Measurements from ENCODE around the gene WDFY2. TPM values are rescaled to one million over a fixed set of nuclear protein-coding genes. Genes with fewer than 3 reads are reported as not detected.

WDFY2 gene
- total RNA-seq, 4 donors from 2014 or later, result 6.0 to 11.3 (median 9.7) TPM

- DNase-seq, result no peak
- no peaks in the 10 kb centered on the region for H3K4me1 ChIP-seq
- no peaks in the 10 kb centered on the region for H3K9me3 ChIP-seq
- H3K27ac ChIP-seq, result no peak overlapping the region
- H3K4me3 ChIP-seq, result no peak overlapping the region
- TF ChIP-seq POLR2A (IDR thresholded peaks at IDR 0.05), result no peak
- no peak for TF ChIP-seq CTCF (IDR thresholded peaks at IDR 0.05)
- no peaks in the 10 kb centered on the region for H3K27me3 ChIP-seq
- H3K36me3 ChIP-seq, result no peaks in the 10 kb centered on the region
These were observed 46.0 kb downstream of the WDFY2 start for GRCh38 chr13:51630288-51630615.

GRCh38 chr13:51632591-51633362 lies 48.5 kb downstream of the WDFY2 start:
- no peaks in the 10 kb centered on the region for H3K27me3 ChIP-seq
- H3K4me1 ChIP-seq, result no peaks in the 10 kb centered on the region
- TF ChIP-seq POLR2A (IDR thresholded peaks at IDR 0.05), result no peak
- TF ChIP-seq CTCF (IDR thresholded peaks at IDR 0.05), result no peak
- no peaks in the 10 kb centered on the region for H3K9me3 ChIP-seq
- no peaks in the 10 kb centered on the region for H3K36me3 ChIP-seq
- H3K27ac ChIP-seq, result no peak overlapping the region
- DNase-seq, result no peak
- no peak overlapping the region for H3K4me3 ChIP-seq

- H3K9me3 ChIP-seq, result no peaks in the 10 kb centered on the region
- H3K27me3 ChIP-seq, result no peaks in the 10 kb centered on the region
- H3K4me3 ChIP-seq, result no peak overlapping the region
- DNase-seq, result no peak
- no peaks in the 10 kb centered on the region for H3K4me1 ChIP-seq
- H3K27ac ChIP-seq, result no peak overlapping the region
- no peak for TF ChIP-seq CTCF (IDR thresholded peaks at IDR 0.05)
- no peak for TF ChIP-seq POLR2A (IDR thresholded peaks at IDR 0.05)
- H3K36me3 ChIP-seq, result no peaks in the 10 kb centered on the region
These were observed 51.0 kb downstream of the WDFY2 start for GRCh38 chr13:51635137-51635878.

GRCh38 chr13:51636349-51636890 lies 52.2 kb downstream of the WDFY2 start:
- Histone ChIP-seq H3K36me3 (no peaks in the 10 kb centered on the region), H3K27me3 (no peaks in the 10 kb centered on the region), H3K27ac (no peak overlapping the region), H3K4me1 (no peaks in the 10 kb centered on the region), H3K4me3 (no peak overlapping the region), H3K9me3 (no peaks in the 10 kb centered on the region)
- DNase-seq, result no peak
- TF ChIP-seq CTCF (IDR thresholded peaks at IDR 0.05) (no peak), POLR2A (IDR thresholded peaks at IDR 0.05) (no peak)

GRCh38 chr13:51637852-51638215 lies 53.6 kb downstream of the WDFY2 start:
- Histone ChIP-seq H3K36me3 (no peaks in the 10 kb centered on the region), H3K9me3 (no peaks in the 10 kb centered on the region), H3K4me3 (no peak overlapping the region), H3K27ac (no peak overlapping the region), H3K4me1 (no peaks in the 10 kb centered on the region), H3K27me3 (no peaks in the 10 kb centered on the region)
- no peak for DNase-seq
- TF ChIP-seq CTCF (IDR thresholded peaks at IDR 0.05) (no peak), POLR2A (IDR thresholded peaks at IDR 0.05) (no peak)
